ENCODE measurements around the gene BACH2. TPM values are rescaled to one million over a fixed set of nuclear protein-coding genes. Genes with fewer than 3 reads are reported as not detected.

BACH2 gene
- total and polyA plus RNA-seq, 8 donors: 0.19 to 10.8 (median 1.4) TPM; not detected in 1

DNA sequence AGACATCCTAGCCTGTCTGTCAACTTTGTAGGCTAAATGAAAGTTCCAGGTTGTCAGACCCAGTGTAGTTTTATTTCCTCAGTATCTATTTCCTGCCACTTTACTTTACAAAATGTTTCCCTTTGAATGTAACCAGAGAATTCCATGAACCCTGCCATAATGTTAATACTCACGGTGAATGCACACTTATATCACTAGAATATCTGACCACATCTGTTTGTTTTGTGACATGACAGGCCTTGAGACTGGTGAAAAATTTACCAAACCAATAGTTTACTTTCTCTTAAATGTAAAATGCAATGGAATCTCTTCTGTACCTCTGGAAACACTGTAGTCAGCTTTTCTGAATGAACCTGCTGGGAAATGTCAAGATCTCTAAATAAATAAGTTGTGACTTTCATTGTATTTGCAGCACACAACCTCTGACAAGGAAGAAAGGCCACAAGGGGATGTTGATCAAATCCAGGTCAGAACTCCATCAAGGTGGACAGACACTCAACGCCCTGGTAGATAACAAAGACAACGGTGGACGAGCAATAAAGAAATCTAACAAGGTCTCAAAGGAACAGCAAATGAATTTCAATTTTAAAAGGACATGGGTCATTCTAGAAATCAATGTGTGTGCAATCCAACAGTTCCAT lies 59.2 kb downstream of the BACH2 start:
- intact Hi-C loops (cut with DNase I; ENCODE audit: low total_unique reads): no loop called here
- Histone ChIP-seq H3K9me3 (no peaks in the 10 kb centered on the region), H3K4me1 (no peaks in the 10 kb centered on the region), H3K27ac (no peak overlapping the region), H3K36me3 (no peaks in the 10 kb centered on the region), H3K4me3 (no peak overlapping the region), H3K27me3 (no peaks in the 10 kb centered on the region)
- DNase-seq: no peak
- TF ChIP-seq POLR2A (IDR thresholded peaks at IDR 0.05): no peak
- TF ChIP-seq, protein P1, sequence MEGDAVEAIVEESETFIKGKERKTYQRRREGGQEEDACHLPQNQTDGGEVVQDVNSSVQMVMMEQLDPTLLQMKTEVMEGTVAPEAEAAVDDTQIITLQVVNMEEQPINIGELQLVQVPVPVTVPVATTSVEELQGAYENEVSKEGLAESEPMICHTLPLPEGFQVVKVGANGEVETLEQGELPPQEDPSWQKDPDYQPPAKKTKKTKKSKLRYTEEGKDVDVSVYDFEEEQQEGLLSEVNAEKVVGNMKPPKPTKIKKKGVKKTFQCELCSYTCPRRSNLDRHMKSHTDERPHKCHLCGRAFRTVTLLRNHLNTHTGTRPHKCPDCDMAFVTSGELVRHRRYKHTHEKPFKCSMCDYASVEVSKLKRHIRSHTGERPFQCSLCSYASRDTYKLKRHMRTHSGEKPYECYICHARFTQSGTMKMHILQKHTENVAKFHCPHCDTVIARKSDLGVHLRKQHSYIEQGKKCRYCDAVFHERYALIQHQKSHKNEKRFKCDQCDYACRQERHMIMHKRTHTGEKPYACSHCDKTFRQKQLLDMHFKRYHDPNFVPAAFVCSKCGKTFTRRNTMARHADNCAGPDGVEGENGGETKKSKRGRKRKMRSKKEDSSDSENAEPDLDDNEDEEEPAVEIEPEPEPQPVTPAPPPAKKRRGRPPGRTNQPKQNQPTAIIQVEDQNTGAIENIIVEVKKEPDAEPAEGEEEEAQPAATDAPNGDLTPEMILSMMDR (IDR thresholded peaks at IDR 0.05): no peak
- no peak for TF ChIP-seq EP300 (IDR thresholded peaks at IDR 0.05)
- TF ChIP-seq POLR2AphosphoS5 (IDR thresholded peaks at IDR 0.05): no peak
- WGBS, 5 donors: 57 to 78% (median 62%) methylated on average over 4 of the region's 4 CpGs

DNA sequence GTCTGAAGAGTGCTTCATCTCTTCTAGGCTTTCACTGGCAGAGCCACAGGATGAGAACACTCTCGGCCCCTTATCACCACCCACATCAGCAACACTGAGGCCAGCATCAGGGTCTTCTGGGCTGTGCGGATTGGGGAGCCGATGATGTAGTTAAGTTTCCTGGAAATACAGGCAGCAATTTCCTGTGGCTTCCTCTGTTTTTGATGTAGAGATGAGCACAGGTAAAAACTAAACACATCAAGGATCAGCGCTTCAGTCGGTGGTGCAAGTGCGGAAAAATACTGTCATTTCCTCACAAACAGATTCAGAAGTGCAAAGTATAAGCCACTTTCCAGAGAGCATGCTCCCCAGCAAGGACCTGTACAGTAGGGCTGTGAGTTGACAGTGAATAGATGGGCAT lies 62.6 kb downstream of the BACH2 start:
- WGBS, 5 donors: 78 to 92% (median 81%) methylated on average over 6 of the region's 6 CpGs
- DNase-seq: peak in 1 of 2 donors; percentile 52
- intact Hi-C loops (cut with DNase I; ENCODE audit: low total_unique reads): no loop called here
- TF ChIP-seq, protein P1 (IDR thresholded peaks at IDR 0.05): no peak
- TF ChIP-seq POLR2A (IDR thresholded peaks at IDR 0.05): no peak
- TF ChIP-seq POLR2AphosphoS5 (IDR thresholded peaks at IDR 0.05): no peak
- no peak for TF ChIP-seq EP300 (IDR thresholded peaks at IDR 0.05)
- Histone ChIP-seq H3K4me3 (no peak overlapping the region), H3K27ac (no peak overlapping the region), H3K9me3 (no peaks in the 10 kb centered on the region), H3K27me3 (no peaks in the 10 kb centered on the region), H3K4me1 (peaks cover 0 to 4% (median 0%) of the 10 kb centered on the region in 4 donors), H3K36me3 (no peaks in the 10 kb centered on the region)

DNA sequence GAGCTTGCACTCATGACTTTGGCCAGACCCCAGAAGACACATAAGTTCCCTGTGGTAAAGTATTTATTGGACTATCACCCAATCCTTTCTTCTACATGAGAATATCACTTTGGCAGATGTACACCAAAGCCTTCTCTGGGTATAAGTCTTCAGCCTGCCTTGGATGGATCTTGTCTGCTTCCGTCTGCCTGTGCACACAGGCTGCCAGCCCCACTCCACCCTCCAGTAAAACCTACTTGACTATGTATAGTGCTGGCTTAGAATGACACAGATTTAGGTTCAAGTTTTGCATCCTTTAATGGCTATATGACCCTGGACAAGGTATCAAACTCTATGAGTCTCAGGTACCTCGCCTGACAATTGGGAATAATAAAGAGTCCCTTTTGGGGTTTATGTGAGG lies 63.4 kb downstream of the BACH2 start:
- Histone ChIP-seq H3K27ac (no peak overlapping the region), H3K27me3 (no peaks in the 10 kb centered on the region), H3K36me3 (no peaks in the 10 kb centered on the region), H3K4me3 (no peak overlapping the region), H3K9me3 (no peaks in the 10 kb centered on the region), H3K4me1 (peaks cover 0 to 4% (median 0%) of the 10 kb centered on the region in 4 donors)
- no peak for DNase-seq
- 92 to 98% (median 95%) methylated on average over 2 of the region's 2 CpGs for WGBS, 5 donors
- intact Hi-C loops (cut with DNase I; ENCODE audit: low total_unique reads): no loop called here
- no peak for TF ChIP-seq POLR2A (IDR thresholded peaks at IDR 0.05)
- TF ChIP-seq, protein P1 (IDR thresholded peaks at IDR 0.05): no peak
- TF ChIP-seq POLR2AphosphoS5 (IDR thresholded peaks at IDR 0.05): no peak
- TF ChIP-seq EP300 (IDR thresholded peaks at IDR 0.05): no peak

DNA sequence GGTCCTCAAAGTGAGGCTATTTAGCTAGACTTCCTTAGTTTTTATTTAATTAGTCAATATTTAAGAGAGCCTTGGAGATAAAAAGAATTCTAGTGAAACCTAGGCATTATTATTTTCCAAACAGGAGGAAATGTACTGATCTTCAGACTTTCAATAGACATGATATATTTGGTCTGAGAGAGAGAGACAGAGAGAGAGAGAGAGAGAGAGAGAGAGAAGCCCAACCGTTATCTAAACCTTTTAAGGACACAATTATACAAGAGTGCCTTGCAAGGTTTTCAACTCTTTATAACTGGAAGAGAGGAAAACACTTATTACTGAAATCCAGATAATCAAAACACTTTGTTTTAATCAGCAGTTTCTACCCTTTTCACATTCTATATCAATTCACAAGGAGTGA lies 64.8 kb downstream of the BACH2 start:
- intact Hi-C loops (cut with DNase I; ENCODE audit: low total_unique reads): no loop called here
- peaks cover 0 to 4% (median 0%) of the 10 kb centered on the region in 4 donors for H3K4me1 ChIP-seq
- TF ChIP-seq POLR2AphosphoS5 (IDR thresholded peaks at IDR 0.05) (no peak), POLR2A (IDR thresholded peaks at IDR 0.05) (no peak), EP300 (IDR thresholded peaks at IDR 0.05) (no peak)
- TF ChIP-seq, protein P1 (IDR thresholded peaks at IDR 0.05): no peak
- H3K27me3 ChIP-seq: no peaks in the 10 kb centered on the region
- H3K27ac ChIP-seq: no peak overlapping the region
- no peak overlapping the region for H3K4me3 ChIP-seq
- 50 to 77% (median 70%) methylated on average over 1 of the region's 1 CpG for WGBS, 5 donors
- H3K36me3 ChIP-seq: no peaks in the 10 kb centered on the region
- DNase-seq: no peak
- no peaks in the 10 kb centered on the region for H3K9me3 ChIP-seq

Data from stomach (tissue), 9 donors.